GM21529 (cell line): ENCODE measurements around the gene DCHS1.
A peak's percentile ranks its signal among the peaks of the same experiment; 100 is the strongest.
"Not testable (repeated sequence)": the region's sequence is repeated elsewhere in the genome, so short reads cannot be mapped to it uniquely, and the experiment has no call there.

Experiments used
- ATAC-seq: cut with Tn5 transposase; IDR thresholded peaks from one replicate; pipeline ENCODE4 v1.9.1; 2021; ENCODE audit not compliant: unreplicated experiment

Gene DCHS1, protein sequence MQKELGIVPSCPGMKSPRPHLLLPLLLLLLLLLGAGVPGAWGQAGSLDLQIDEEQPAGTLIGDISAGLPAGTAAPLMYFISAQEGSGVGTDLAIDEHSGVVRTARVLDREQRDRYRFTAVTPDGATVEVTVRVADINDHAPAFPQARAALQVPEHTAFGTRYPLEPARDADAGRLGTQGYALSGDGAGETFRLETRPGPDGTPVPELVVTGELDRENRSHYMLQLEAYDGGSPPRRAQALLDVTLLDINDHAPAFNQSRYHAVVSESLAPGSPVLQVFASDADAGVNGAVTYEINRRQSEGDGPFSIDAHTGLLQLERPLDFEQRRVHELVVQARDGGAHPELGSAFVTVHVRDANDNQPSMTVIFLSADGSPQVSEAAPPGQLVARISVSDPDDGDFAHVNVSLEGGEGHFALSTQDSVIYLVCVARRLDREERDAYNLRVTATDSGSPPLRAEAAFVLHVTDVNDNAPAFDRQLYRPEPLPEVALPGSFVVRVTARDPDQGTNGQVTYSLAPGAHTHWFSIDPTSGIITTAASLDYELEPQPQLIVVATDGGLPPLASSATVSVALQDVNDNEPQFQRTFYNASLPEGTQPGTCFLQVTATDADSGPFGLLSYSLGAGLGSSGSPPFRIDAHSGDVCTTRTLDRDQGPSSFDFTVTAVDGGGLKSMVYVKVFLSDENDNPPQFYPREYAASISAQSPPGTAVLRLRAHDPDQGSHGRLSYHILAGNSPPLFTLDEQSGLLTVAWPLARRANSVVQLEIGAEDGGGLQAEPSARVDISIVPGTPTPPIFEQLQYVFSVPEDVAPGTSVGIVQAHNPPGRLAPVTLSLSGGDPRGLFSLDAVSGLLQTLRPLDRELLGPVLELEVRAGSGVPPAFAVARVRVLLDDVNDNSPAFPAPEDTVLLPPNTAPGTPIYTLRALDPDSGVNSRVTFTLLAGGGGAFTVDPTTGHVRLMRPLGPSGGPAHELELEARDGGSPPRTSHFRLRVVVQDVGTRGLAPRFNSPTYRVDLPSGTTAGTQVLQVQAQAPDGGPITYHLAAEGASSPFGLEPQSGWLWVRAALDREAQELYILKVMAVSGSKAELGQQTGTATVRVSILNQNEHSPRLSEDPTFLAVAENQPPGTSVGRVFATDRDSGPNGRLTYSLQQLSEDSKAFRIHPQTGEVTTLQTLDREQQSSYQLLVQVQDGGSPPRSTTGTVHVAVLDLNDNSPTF (N-terminal part only)

DNA sequence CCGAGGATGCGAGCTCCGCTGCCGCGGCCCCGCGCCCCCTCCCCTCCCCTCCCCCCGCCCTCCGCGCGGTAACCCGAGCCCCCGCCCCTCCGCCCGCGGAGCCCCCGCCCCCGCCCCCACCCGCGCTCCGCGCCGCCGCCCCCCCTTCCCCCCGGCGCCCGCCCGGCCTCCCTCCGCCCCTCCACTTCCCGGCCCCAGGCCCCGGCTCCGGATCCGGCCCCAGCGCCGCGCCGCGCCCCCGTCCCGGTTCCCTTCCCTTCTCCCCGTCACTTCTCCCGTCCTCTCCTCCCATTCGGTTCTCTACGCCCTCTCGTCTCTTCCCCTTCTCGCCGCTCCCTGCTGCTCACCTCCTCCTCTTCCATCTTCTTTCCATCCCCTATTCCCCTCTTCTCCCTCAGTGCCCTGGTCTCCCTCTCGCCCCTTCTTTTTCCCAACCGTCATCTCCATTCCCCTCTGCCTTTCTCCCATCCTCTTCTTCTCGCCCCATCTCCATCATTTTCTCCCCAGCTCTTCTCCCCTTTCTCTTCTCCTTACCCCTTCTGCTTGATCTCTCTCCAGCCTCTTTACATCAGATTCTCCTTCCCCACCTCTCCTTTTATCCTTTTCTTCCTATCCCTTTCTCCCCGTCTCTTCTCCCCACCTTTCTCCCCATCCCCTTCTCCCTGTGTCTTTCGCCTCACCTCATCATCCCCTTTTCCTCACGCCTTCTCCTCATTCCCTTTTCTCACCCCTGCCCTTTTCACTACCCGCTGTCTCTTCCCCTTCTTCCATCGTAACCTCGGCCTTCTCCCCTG, at the start of gene DCHS1:
Gene DCHS1 (minus strand): TSS at position 20 of the 794 bp plus-strand sequence. CDS start 14,196 bp downstream, outside the sequence.
- ATAC-seq = no peak

DNA sequence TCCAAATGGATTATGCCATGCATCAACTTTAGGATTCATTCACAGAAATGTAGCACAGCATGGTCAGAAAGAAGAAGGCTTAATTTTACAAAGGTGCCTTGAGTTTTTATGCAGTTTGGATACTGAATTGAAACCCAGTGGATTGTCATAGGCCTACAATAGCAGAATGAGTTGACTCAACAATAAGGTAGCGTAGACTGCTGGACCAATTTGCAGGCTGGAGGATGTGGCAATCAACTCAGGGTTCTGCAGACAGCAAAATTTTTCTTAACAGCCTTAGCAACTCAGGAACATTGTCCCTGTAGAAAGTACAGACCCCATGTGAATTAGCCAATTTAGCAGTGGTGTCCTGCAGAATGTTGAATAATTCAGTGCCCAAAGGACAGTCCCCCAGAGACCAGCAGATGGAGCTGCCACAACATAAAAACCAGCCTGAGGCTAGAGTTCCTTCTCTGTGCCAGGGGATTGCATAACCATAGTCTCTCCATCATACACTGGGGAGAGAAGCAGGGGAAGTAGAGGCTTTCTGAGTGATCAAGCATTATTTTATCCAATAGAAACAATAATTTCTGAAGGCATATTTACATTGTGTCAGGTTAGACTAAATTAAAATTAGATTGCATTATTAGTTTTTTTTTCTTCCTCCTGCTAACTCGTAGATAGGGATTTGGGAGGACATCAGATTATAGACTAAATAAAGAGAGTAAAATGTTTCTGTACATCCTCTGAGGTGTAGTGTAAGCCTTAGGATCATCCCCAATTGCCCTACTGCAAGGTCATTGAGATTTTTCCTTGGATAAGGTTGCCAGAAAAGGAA, 47.8 kb upstream of the DCHS1 start:
- ATAC-seq = no peak

DNA sequence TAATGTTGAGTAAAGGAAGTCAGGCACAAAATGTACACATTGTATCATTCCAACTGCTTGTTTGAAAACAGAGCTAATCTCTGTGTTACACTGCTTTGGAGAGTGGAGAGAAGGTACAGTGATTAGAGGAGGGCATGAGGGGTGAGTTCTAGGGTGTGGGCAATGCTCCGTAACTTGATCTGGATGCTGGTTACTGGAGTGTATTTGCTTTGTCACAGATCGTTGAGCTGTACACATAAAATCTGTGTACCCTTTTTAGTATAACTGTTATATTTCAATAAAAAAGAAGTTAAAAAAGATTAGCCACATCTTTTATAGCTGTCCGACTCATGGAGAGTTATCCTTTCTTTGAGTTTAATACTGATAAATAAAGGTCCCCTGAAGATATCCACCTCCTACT, 46.3 kb upstream of the DCHS1 start:
- not testable (repeated sequence) for ATAC-seq

DNA sequence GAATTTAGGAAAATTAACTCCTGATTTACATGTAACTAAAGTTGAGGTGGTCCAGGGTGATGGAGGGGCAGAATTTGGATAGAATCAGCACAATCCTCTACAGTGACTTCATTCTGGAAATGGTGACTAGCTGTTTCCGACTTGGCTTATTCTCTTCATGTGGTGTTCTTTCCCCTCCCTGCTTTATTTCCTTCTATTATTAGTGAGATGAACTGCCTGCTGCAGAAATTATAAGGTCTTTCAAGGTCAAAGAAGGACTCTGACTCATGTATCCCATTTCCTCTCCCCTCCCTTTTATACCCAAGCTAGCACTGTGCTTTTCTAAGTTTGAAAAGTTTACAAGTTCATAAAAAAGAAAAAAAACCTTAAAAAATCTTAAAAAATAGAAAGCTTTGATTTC, 39.8 kb upstream of the DCHS1 start:
- ATAC-seq = no peak

DNA sequence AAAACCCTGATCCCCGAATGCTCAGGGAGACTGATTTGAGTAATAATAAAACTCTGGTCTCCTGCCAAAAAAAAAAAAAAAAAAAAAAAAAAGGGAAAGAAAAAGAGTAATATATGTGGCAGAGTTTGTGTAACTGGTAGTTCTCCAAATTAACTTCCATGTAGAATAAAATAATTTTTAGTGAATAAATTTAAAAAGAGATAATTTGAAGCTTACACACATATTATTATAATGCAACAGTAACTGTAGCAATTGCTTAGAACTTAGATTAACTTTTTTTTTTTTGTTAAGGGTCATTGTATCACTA, 38.6 kb upstream of the DCHS1 start:
- no peak for ATAC-seq

DNA sequence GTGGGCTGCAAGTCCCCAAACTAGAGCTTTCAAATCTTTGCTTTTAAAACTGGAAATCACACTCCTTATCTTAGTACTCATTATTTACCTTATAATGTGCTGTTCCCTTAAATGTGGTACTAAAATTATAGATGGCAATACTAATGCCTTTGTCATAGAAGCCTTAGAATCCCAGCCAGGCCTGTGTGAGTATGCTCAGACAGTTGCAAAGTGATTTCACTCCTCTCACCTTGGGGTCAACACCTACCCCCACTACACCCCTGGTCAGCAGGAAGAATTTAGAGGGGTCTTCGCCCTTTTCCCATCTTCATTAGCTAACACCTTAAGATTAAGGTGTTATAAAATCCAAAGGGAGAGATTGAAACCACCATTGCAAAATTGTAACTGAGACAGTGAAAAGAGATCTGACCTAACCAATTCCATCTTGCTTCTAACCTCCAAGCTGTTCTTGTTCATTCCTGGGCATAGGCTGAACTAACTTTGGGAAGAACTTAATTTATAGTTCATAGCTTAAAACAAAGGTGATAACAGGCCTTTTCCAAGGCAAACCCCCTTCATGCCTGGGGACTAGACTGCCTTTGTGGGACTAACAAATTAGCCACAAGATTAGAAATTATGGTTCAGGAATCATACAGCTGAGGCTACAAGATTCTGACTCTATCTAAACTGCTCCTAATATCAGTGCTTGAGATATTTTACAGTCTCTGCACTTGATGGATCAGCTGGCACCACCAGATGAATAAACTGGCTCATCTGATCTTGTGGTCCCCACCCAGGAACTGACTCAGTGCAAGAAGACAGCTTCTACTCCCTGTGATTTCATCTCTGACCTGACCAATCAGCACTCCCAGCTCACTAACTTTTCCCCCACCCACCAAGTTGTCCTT, 38.0 kb upstream of the DCHS1 start:
- ATAC-seq = no peak

DNA sequence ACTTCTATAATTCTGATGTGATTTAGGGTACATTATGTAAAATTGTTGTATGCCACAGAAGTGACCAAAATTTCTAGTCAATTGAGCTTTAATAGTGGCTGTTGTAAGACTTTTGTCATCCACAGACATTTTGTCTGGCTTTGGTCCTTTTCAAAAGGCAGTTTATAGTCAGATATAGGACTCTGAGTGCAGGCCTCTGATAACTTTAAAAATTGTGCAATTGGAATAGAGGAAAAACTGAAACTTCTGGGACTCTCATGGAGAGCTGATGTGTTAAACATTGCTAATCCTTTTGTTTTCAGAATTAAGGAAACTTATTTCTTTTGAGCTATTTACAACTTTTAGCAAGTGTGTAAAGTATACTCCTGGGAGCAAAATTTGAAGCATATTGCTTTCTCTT, 36.5 kb upstream of the DCHS1 start:
- no peak for ATAC-seq

DNA sequence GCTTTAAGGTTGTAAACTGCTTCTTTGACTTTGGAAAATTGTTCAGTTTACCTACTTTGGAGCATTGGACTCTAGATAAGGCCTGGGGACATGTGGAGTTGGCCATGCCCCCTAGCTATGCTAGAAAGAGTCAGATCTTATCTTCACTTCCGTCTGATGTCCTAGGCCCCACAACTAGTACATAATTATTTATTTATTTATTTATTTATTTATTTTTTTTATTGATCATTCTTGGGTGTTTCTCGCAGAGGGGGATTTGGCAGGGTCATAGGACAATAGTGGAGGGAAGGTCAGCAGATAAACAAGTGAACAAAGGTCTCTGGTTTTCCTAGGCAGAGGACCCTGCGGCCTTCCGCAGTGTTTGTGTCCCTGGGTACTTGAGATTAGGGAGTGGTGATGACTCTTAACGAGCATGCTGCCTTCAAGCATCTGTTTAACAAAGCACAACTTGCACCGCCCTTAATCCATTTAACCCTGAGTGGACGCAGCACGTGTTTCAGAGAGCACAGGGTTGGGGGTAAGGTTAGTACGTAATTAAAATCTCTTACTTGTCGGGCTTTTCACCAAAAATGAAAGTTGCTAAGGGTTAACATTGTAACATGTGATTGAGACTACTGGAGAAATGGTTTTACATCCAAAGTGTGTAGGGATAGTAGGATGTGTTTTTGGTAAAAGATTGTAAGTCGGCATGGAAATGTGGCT, 35.0 kb upstream of the DCHS1 start:
- not testable (repeated sequence) for ATAC-seq

DNA sequence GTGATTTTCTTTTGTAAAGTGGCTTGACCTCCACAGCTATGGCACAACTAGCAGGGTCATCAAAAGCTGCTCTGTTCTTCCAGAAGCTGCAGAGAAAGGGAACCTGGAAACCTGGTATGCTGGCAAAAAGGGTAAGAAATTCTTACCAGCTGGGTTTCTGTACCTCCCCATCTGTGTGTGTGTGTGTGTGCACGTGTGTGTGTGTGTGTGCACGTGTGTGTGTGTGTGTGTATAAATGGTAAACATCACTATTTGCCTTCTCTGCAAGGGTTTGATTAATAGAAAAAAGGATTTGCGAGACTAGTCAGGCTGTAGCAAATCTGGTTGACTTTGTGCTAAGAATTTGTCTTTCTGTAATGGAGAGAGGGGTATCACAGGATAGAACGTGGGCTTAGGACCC, 32.3 kb upstream of the DCHS1 start:
- no peak for ATAC-seq

DNA sequence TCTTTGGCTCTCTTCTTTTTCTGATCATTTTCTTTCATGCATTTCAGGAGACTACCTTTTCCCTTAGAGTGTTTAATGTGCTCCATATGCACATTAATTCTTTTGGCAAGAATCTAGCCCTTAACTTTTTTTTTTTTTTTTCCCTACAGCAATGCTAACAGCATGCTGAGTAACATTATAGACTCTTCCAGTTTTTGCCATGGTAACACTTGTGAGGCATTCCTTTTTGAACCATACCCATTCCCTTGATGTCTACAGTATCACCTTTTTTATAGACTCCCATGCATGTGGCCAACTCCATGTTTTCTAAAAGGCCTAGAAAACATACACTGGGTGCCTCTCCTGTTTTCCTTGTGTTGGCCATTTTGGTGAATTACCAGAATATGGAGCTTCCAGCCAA, 30.4 kb upstream of the DCHS1 start:
- ATAC-seq = no peak

DNA sequence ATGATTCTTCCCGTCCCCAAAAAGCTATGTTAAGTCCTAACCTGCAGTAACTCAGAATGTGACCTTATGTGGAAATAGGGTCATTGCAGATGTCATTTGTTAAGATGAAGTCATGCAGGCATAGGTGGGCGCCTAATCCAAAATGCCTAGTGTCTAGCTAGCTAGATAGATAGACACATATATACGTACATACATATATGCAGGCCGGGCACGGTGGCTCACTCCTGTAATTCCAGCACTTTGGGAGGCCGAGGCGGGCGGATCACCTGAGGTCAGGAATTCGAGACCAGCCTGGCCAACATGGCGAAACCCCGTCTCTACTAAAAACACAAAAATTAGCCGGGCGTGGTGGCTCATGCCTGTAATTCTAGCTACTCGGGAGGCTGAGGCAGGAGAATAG, 28.5 kb upstream of the DCHS1 start:
- not testable (repeated sequence) for ATAC-seq

DNA sequence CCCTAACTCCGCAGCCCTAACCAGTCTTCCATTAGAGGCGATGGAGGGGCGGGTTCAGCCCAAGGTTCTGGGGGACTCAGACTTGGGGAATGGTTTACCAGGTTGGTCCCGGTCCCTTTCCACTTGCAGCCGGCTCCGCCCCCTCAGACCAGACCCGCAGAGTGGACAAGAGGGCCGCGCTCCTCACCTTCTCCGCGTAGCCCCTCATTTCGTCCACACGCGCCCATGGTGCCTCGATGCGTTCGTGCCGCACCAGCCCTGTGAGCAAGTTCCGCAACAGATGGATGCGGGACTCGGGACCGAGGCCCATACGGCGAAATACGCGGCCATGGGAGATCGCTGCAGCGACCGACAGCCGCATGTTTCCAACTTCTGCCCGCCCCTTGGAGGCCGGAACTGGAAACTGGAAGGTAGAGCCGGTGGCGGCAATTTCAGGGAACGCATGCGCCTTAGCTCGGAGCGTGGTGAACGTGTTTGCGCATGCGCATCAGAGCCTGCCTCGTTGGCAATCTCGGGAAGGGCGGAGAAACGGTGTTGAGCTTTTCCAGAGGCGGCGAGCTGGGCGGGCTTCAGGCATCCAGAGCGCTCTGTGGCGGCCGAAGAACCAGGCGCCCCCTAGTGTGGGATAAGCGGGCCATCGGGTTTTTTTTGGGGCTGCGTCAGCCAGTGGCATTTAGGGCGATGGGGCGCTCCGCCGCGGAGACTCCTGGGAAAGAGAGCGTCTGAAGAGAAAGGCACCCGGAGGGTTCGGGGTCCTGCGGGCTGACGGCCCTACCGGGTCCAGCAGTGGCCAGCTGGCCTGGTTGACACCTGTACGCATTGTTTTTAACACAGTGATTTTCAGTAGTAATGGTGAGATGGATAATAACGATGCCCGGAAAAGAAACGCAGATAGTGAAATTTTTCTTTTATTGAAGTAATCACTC, 27.6 kb upstream of the DCHS1 start, which contains the start of gene MRPL17:
Gene MRPL17 (minus strand): TSS at position 405 of the 926 bp plus-strand sequence. CDS start 44 bp downstream, at position 361.
- peak; percentile 94 for ATAC-seq

DNA sequence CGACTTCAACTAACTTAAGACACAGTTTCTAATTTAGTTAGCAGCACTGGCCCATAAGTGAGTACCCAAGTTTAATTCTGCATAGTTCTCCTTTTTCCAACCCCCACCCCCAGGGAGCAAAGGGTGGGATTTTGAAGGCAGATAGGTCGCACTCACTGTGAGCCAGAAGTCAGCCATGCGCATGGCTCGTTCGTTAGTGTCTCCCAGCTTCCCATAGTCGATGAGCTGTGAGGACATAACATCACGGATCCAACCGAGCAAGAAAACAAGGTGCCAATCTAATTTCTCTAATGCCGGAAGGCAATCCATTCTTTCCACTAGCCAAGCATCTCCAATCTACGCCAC, 27.0 kb upstream of the DCHS1 start:
- peak; percentile 3 for ATAC-seq

DNA sequence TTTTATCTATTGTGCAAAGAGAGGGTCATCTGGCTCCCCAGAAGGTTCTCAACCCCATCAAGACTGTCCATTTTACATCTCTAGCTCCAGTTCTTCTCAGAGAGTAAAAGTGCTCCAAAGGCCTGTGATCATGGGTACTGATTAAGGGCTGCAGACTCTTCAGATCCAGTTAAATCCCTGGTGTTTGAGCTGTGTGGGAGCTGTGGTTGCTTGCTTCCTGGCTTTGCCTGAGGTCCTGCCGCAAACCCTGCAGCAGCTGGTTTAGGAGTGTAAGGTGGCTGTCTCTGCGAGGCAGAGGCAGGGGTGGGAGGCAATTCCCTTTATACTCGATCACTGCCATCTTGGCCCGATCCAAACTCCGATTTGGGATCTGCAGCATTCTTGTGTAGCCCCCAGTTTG, 26.3 kb upstream of the DCHS1 start:
- ATAC-seq = no peak

DNA sequence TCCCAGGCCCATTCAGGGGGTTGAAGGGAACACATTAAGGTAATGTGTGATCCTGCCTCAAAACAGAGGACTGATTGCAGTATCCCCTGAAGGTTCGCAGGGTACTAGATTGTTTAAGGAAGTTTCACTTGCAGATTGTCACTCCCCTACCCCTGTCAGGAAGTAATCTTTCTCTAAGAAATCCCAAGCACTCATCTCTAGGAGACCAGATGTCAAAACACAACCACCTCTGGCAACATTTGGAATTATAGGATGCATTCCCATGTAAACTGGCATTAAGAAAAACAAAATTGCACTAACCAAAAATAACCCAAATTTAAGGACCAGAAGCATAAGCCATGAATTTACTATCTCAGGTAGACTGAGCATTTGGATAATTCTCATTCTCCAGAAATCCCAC, 25.9 kb upstream of the DCHS1 start:
- no peak for ATAC-seq

DNA sequence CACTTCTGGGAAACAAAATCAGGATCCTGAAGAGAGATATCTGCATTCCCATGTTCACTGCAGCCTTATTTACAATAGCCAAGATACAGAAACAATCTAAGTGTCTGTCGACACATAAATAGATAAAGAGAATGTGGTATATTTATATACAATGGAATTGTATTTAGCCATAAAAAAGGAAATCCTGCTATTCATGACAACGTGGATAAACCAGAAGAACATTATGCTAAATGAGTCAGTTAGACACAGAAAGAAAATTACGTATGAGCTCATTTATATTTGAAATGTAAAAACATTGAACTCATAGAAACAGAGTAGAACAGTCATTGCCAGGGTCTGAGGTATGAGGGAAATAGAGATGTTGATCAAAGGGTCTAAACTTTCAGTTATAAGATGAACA, 21.4 kb upstream of the DCHS1 start:
- ATAC-seq = no peak

DNA sequence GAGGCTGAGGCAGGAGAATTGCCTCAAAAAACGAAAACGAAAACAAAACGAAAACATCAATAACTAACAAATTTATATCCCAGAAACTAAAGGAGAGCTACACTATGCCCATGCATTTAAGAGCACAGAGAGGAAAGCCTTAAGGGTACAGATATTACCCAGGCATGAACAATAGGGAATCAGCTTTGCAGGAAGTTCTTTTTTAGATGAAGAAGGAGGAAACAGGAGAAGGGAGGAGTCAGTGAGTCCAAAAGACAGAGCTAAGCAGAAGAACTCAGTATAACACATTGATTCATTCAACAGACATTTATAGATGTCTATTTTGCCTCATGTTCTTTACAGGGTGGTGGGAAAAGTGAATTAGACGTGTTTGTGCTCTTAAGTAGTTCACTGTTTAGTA, 19.3 kb upstream of the DCHS1 start:
- no peak for ATAC-seq
